GM12801 (cell line): ENCODE data around the gene ANKRD28.

Source experiments
- TF ChIP-seq, protein P1 (sequence below): IDR thresholded peaks from one replicate; pipeline ENCODE4 v1.5.1; 2011; ENCODE audit warnings: control low read depth; ENCODE audit not compliant: insufficient read length; ENCODE audit errors: extremely low read depth

ANKRD28 gene

DNA sequence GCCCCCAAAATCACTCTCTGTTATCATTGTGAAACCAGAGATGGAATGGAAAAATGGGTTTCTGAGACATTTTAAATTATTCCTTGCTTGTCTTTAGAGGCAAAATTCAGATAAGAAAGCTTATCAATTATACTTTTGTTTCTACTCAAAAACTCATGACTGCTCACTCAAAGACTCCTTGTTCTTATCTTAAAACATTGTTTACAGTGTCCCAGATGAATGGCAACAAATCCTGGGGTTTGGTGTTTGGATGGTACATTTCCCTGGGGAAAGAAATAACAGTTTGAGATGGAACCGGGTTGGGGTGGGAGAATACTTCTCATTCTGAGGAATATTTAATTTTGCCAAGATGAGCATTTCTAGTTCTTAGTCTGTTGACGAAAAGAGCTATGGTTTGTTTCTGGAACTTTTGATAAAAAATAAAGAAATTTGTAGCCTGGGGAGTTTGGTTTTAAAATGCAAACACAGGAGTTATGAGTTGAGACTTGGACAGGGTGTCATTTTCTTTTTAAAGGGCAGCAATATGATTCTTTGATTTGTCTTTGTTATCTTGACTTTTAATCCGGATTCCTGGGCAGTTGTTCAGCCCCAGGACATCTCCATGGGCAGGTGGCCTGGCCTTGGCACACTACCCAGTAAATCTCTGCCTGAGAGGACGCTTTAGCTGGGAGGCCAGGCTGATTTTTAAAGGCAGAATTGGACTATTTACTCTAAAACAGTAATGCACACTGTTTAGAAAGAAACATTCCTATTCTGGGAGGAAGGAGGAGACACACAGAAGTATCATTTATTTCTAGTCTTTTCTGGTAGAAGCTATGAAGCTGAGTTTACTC is 163.8 kb downstream of the ANKRD28 start:
- TF ChIP-seq, protein P1, sequence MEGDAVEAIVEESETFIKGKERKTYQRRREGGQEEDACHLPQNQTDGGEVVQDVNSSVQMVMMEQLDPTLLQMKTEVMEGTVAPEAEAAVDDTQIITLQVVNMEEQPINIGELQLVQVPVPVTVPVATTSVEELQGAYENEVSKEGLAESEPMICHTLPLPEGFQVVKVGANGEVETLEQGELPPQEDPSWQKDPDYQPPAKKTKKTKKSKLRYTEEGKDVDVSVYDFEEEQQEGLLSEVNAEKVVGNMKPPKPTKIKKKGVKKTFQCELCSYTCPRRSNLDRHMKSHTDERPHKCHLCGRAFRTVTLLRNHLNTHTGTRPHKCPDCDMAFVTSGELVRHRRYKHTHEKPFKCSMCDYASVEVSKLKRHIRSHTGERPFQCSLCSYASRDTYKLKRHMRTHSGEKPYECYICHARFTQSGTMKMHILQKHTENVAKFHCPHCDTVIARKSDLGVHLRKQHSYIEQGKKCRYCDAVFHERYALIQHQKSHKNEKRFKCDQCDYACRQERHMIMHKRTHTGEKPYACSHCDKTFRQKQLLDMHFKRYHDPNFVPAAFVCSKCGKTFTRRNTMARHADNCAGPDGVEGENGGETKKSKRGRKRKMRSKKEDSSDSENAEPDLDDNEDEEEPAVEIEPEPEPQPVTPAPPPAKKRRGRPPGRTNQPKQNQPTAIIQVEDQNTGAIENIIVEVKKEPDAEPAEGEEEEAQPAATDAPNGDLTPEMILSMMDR: no peak

DNA sequence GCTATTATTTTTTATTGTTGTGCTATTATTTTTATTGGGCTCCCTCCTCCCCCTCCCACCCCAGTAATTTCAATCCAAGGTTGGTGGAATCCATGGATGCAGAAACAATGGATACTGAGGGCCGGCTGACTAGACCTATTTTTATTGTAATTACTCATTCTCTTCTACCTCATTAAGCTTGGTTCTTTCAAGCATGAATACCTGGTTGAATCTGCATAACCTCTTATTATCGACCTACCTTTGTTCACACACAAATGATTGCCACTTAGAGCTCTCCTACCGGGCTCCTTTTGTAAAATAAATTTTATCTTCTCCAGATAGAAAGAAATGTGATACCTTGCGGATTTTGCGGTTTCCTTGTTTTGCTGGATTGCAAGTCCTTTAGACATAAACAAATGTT is 164.6 kb downstream of the ANKRD28 start:
- TF ChIP-seq, protein P1: no peak

DNA sequence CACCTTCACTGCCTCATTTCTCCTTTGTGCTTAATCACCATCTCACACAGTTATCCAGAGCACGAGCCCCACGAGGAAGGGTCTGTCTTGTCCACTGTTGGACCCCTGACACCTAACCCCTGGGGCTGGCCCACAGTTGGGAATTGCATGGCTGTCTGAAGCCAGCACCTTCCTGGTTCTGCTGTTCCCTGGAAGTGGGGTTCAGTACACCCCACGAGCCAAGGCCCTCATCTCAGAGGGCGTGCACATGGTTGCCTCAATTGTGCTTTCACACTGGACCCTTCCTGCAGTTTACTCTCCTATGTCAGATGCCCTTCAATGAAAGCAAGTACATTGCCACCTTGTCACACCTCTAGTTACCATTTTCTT is 165.6 kb downstream of the ANKRD28 start:
- TF ChIP-seq, protein P1: no peak

DNA sequence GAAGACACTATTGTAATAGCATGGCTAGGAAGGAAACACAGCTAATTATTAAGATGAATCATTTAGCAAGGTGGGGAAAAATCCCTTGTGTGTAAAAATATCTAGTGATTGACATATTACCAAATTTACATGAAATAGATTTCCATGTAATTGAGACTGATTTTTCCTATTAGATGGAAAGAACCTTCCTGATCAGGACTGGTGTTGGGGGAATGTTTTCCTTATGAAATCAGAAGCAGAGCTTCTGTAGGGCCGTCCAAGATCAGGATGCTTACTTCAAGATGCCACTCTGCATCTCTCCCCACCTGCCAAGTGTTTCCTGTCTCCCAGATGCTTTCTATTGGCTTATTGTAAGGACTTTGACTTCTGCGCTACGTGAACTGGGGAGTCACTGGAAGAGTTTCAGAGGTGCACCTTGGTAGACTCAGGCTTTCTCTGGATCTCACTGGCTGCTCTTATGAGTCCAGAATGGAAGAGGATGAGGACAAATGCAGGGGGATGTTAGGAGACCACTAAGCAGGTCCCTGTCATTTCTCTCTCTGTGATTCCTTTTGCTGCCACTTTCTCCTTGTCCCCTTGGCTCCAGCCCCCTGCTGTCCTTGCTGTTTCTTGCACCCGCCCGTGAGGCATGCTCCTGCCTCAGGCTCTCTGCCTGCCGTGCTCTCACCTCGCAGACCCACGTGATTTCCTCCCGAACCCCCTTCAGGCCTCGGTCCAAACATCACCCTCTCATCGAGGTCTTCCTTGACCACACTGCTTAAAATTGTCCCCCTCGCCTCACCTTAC is 166.2 kb downstream of the ANKRD28 start:
- TF ChIP-seq, protein P1: no peak

DNA sequence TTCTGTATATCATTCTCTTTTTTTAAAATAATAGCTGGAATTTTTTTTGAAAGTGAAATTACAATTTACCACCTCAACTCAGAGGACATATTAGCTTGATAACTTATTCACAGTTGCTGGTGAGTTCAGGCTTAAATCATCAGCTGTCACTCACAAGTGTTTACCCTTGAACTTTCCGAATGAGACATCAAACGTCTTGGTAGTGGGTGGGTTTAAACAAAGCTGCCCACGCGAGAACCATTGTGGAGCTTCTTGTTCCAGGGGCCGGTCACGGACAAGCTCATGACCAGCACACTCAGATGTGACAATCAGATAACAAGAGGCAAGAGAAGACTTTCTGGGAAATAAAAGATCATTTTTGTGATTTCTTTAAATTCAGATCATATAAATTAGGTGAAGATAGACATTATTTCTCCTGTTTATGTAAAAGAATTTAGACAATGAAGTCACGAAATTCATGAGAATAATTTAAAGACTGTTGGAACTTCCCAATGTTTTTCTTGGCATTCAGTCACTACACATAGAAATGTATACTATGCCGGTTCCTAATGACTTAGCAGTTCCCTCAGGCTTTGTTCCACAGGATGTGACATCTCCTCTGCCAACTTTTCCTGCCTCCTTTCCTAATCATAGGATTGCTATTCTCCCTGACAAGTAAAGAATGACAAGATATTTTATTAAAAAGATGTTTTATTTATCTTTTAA is 167.0 kb downstream of the ANKRD28 start:
- TF ChIP-seq, protein P1: no peak

DNA sequence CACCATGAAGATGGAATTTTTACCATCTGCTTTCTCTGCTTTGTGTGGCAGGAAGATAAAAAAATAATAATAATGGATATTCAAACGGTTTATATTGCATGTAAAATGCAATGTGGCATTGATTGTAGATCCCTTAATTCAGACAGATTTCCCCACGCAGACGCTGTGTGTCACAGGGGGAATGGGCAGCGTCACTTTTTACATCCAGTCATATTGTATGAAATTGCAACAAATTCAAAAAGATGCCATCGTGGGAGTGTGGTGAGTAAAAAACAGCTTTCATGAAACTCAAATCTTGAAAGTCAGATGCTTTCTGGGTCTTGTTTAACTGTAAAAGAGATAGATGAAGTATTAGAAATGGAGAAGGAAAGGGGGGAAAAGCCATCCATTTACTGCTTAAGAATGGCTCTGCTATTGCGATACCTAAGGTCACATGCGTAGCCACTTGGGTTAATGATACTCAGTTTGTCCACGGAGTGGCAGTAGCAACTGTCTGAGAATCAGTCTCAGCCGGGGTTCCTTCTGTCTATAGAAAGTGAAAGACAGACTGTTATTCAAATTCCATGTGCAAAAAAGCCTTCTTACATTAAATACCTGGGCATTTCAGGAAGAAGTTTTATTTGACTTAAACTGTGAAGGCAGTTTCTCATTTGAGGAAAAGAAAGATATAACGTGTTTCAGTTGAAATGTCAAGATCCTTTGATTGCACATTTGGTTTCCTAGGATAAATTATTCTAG is 167.8 kb downstream of the ANKRD28 start:
- TF ChIP-seq, protein P1: no peak
